ENCODE data around the gene ITIH1. TPM values are rescaled to one million over a fixed set of nuclear protein-coding genes. Genes with fewer than 3 reads are reported as not detected.

The ITIH1 gene
- polyA plus RNA-seq, 1 experiment = not detected

DNA sequence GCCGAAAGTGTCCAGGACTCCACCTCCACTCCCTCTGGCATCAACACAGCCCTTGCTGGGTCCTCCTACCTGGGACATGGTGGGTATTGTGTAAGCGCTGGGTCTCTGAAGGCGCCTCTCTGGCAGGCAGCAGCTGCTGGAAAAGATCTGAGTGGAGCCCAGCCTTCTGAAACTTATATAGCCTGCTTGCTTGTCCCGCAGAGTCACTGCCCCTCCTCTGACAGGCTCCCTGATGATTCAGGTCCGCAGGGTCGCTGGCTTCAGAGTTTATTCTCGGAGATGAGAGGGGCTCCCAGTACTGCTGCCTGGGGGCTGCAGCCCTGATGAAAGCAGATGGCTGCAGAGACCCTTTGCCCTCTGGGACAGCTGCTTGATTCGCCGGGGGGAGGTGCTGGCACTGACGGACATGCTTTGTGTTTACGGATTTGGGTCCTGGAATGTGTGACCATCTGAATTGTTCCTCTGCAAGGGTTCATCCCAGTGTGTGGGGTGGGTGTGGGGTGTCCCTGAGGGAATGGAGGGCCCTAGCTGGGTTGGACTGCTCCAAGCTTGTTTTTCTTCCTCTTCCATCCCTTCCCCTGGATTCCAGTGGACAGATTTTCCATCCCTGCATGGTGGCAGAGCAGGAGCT, 57.6 kb downstream of the ITIH1 start, which contains the start of gene MUSTN1:
Gene MUSTN1, minus strand, starts transcription at position 149 of the 631 bp plus-strand sequence. Its CDS starts 71 bp downstream, at position 78.
- no peak for DNase-seq (ENCODE audit: low read depth, low spot score)
- H3K9me3 ChIP-seq (ENCODE audit: control insufficient read depth, insufficient read depth, low read length) = no peaks in the 10 kb centered on the region
- TF ChIP-seq CTCF (IDR thresholded peaks at IDR 0.05; ENCODE audit: low read depth, low read length) = no peak
- POLR2A ChIA-PET = interaction anchor here (0.8 kb wide), 1 partner anchor 8 kb away, joined by 4 read pairs; no protein-coding TSS in a partner anchor
- peak within 1 kb of the TSS; percentile 31 for H3K27ac ChIP-seq (ENCODE audit: low read depth, low read length)
- H3K27me3 ChIP-seq (ENCODE audit: control insufficient read depth, insufficient read depth, low read length) = no peaks in the 10 kb centered on the region
- no peak within 1 kb of the TSS for H3K4me3 ChIP-seq (ENCODE audit: low read depth, low read length)
- CTCF ChIA-PET = interaction anchor here (1.1 to 2.0 kb wide), 3 partner anchors 14 to 100 kb away, joined by 3 to 4 read pairs (median 4); no protein-coding TSS in a partner anchor

- Histone ChIP-seq H3K27me3 (ENCODE audit: control insufficient read depth, insufficient read depth, low read length) (no peaks in the 10 kb centered on the region), H3K9me3 (ENCODE audit: control insufficient read depth, insufficient read depth, low read length) (no peaks in the 10 kb centered on the region), H3K27ac (ENCODE audit: low read depth, low read length) (no peak overlapping the region), H3K4me3 (ENCODE audit: low read depth, low read length) (no peak overlapping the region)
- no peak for TF ChIP-seq CTCF (IDR thresholded peaks at IDR 0.05; ENCODE audit: low read depth, low read length)
- CTCF ChIA-PET = interaction anchor here (1.1 to 2.0 kb wide), 3 partner anchors 14 to 99 kb away, joined by 3 to 4 read pairs (median 4); no protein-coding TSS in a partner anchor
- no peak for DNase-seq (ENCODE audit: low read depth, low spot score)
- POLR2A ChIA-PET = no interaction called here
Measured at GRCh38 chr3:52835766-52836470, 58.5 kb downstream of the ITIH1 start.

DNA sequence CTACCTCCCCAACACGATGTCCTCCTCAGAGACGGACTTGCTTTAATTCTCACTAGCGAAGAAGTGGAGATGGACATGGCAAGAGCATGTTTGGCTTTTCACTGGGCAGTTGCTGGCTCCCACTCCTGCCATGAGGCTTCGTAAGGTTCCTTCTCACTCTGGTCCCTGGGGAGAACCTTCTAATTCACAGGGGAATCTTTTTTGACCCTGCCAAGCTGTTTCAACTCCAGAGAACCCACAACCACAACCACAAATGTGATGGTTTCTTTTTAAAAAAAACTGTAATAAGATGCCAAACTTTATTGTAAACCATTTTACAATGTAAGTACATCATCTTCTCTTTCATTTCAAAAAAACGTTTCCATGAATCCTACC, 59.1 kb downstream of the ITIH1 start:
- no peak for DNase-seq (ENCODE audit: low read depth, low spot score)
- Histone ChIP-seq H3K27ac (ENCODE audit: low read depth, low read length) (no peak overlapping the region), H3K4me3 (ENCODE audit: low read depth, low read length) (no peak overlapping the region), H3K9me3 (ENCODE audit: control insufficient read depth, insufficient read depth, low read length) (no peaks in the 10 kb centered on the region), H3K27me3 (ENCODE audit: control insufficient read depth, insufficient read depth, low read length) (no peaks in the 10 kb centered on the region)
- CTCF ChIA-PET = interaction anchor here (1.5 kb wide), 1 partner anchor 15 kb away, joined by 3 read pairs; no protein-coding TSS in a partner anchor
- POLR2A ChIA-PET = no interaction called here
- TF ChIP-seq CTCF (IDR thresholded peaks at IDR 0.05; ENCODE audit: low read depth, low read length) = no peak

DNA sequence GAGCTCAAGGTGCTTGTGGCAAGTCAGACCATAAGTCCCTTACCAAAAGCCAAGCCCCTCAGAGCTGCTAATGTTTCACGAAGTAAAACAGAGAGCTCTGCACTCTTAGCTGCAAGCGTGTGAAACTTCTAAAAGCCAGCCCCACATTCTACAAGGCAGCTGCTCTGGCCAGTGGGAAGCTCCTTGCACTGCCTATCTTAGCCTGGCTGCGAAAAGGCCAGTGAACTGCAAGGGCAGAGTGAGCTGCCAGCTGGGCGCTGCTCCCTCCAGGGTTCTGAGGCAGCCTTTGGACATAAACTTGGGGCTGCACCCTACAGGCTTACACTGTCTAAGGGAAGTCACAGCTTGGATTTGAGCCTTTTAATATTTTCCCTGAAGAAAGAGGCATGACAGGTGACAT, 59.6 kb downstream of the ITIH1 start:
- POLR2A ChIA-PET = no interaction called here
- no peak overlapping the region for H3K4me3 ChIP-seq (ENCODE audit: low read depth, low read length)
- DNase-seq (ENCODE audit: low read depth, low spot score) = no peak
- CTCF ChIA-PET = no interaction called here
- H3K27me3 ChIP-seq (ENCODE audit: control insufficient read depth, insufficient read depth, low read length) = no peaks in the 10 kb centered on the region
- no peak overlapping the region for H3K27ac ChIP-seq (ENCODE audit: low read depth, low read length)
- no peak for TF ChIP-seq CTCF (IDR thresholded peaks at IDR 0.05; ENCODE audit: low read depth, low read length)
- H3K9me3 ChIP-seq (ENCODE audit: control insufficient read depth, insufficient read depth, low read length) = no peaks in the 10 kb centered on the region
